Activated T-cell treated with anti-CD3 and anti-CD28 coated beads, Interleukin-2, amount 50 U/mL, for 4 hours (primary cell): ENCODE measurements around the gene RAB4A. TPM values are rescaled to one million over a fixed set of nuclear protein-coding genes. Genes with fewer than 3 reads are reported as not detected.

Source experiments
- ATAC-seq, 2 donors: fragments of 200-7000 bp; cut with Tn5 transposase; one replicate each; pipeline ENCODE4 v1.10.0; 2021
- DNase-seq: peaks from one replicate; pipeline ENCODE4 v3.0.0-alpha.2; 2020
- H3K27me3 Mint-ChIP-seq: one replicate; pipeline ENCODE4 v1.8.0; 2021; ENCODE audit warnings: low read depth, mixed read lengths
- H3K36me3 Mint-ChIP-seq: one replicate; pipeline ENCODE4 v1.8.0; 2022; ENCODE audit warnings: mixed read lengths; ENCODE audit not compliant: insufficient read depth
- H3K4me1 Mint-ChIP-seq: one replicate; pipeline ENCODE4 v1.8.0; 2021; ENCODE audit warnings: low read depth, mixed read lengths
- H3K4me3 Mint-ChIP-seq: one replicate; pipeline ENCODE4 v1.8.0; 2021; ENCODE audit warnings: mild to moderate bottlenecking, moderate library complexity, mixed read lengths
- H3K9me3 Mint-ChIP-seq: one replicate; pipeline ENCODE4 v1.8.0; 2021; ENCODE audit warnings: mixed read lengths
- total RNA-seq, 3 donors: library from RNA; stranded (reverse); gene quantifications; one replicate each; pipeline ENCODE4 v1.2.1, GENCODE V29; 2021

RAB4A gene
- total RNA-seq, 3 donors from 2014 or later = 24.0 to 30.3 (median 25.6) TPM

- no peak overlapping the region for H3K4me3 Mint-ChIP-seq
- H3K9me3 Mint-ChIP-seq = no peaks in the 10 kb centered on the region
Observed at GRCh38 chr1:229234870-229235472, 35.9 kb upstream of the RAB4A start.

GRCh38 chr1:229237320-229237719, 33.6 kb upstream of the RAB4A start:
- ATAC-seq = no peak
- DNase-seq = no peak
- H3K9me3 Mint-ChIP-seq = no peaks in the 10 kb centered on the region
- no peaks in the 10 kb centered on the region for H3K4me1 Mint-ChIP-seq
- no peaks in the 10 kb centered on the region for H3K36me3 Mint-ChIP-seq
- H3K4me3 Mint-ChIP-seq = no peak overlapping the region
- peaks cover 1% of the 10 kb centered on the region for H3K27me3 Mint-ChIP-seq

More at GRCh38 chr1:229234870-229235472, 35.9 kb upstream of the RAB4A start:
- ATAC-seq = no peak
- no peak for DNase-seq
- H3K4me1 Mint-ChIP-seq = peaks cover 5% of the 10 kb centered on the region
- peaks cover 7% of the 10 kb centered on the region for H3K27me3 Mint-ChIP-seq
- H3K36me3 Mint-ChIP-seq = no peaks in the 10 kb centered on the region

- ATAC-seq (no peak), DNase-seq (no peak)
- Mint-ChIP-seq H3K4me1 (no peaks in the 10 kb centered on the region), H3K27me3 (peaks cover 1% of the 10 kb centered on the region), H3K36me3 (no peaks in the 10 kb centered on the region), H3K4me3 (no peak overlapping the region), H3K9me3 (no peaks in the 10 kb centered on the region)
Observed at GRCh38 chr1:229238231-229238630, 32.7 kb upstream of the RAB4A start.

GRCh38 chr1:229238674-229239415, 32.1 kb upstream of the RAB4A start:
- Mint-ChIP-seq H3K36me3 (no peaks in the 10 kb centered on the region), H3K27me3 (peaks cover 1% of the 10 kb centered on the region), H3K4me3 (no peak overlapping the region), H3K4me1 (no peaks in the 10 kb centered on the region), H3K9me3 (peaks cover 6% of the 10 kb centered on the region)
- DNase-seq (no peak), ATAC-seq (no peak)

DNA sequence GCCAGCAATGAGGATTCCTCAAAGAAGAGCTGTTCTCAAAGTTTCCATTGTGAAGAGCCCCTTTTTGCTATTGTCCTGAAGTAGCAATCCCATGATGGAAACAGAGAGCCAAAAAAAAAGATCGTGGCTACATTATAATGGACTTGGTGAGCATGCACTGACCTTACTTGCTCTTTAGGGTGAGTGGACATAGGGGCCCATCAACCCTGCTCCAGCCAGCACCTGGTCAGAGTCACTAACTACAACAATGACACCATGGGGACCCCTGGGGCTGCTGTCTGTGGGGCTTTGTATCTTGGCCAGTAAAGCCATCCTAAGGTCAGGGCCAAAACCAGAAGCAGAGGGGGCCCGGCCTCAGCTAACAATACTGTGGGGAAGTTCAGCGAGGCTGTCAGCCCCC, 30.4 kb upstream of the RAB4A start:
- ATAC-seq (no peak), DNase-seq (no peak)
- Mint-ChIP-seq H3K36me3 (peaks cover 2% of the 10 kb centered on the region), H3K27me3 (peaks cover 1% of the 10 kb centered on the region), H3K4me3 (no peak overlapping the region), H3K9me3 (peaks cover 15% of the 10 kb centered on the region), H3K4me1 (no peaks in the 10 kb centered on the region)

DNA sequence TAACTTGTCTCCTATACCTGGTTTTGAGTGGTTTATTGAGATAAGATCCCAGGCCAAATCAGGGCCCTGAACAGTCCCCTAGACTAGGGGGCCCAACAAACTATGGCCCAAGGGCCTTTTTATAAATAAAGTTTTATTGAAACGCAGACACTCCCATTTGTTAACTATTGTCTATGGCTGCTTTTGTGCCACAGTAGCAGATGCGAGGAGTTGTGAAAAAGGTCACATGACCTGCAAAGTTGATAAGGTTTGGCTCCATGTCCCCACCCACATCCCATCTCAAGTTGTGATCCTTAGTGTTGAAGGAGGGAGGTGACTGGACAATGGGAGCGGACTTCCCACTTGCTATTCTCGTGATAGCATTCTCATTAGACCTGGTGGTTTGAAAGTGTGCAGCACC, 29.5 kb upstream of the RAB4A start:
- Mint-ChIP-seq H3K9me3 (peaks cover 15% of the 10 kb centered on the region), H3K4me1 (no peaks in the 10 kb centered on the region), H3K36me3 (peaks cover 2% of the 10 kb centered on the region), H3K4me3 (no peak overlapping the region), H3K27me3 (peaks cover 1% of the 10 kb centered on the region)
- ATAC-seq (no peak), DNase-seq (no peak)

DNA sequence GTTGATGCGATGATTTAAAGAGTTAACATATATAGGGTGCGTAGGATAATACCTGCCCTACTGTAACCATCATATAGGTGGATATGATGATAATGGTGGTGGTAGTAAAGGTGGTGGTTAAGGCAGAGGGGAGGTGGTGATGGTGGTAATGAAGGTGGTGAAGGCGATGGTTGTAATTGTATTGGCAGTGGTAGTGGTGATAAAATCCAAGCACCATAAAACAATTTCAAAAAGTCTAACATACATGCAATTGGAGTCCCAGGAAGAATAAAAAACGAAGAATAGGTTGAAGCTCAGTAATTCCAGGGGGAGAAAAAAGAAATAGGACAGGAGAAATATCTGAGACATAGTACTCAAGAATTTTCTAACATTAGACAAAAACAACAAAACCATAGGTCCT, 27.3 kb upstream of the RAB4A start:
- peaks cover 15% of the 10 kb centered on the region for H3K9me3 Mint-ChIP-seq
- H3K4me1 Mint-ChIP-seq = peaks cover 7% of the 10 kb centered on the region
- H3K4me3 Mint-ChIP-seq = no peak overlapping the region
- H3K36me3 Mint-ChIP-seq = peaks cover 2% of the 10 kb centered on the region
- H3K27me3 Mint-ChIP-seq = no peaks in the 10 kb centered on the region
- ATAC-seq (no peak), DNase-seq (no peak)

DNA sequence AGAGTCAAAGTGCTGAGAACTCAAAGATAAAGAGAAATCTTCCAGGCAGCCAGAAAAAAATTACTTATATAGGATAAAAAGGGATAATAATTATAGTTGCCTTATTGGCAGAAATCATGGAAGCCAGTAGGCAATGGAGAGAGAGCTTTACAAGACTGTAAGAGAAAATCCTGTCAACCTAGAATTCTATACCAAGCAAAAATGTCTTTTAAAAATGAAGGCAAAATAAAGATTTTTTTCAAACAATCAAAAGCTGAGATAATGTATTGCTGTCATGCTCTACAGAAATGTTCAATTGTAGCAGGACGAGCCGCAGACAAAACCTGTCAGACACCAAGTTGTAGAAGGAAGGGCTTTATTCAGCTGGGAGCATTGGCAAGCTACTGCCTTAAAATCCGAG, 26.8 kb upstream of the RAB4A start:
- H3K4me1 Mint-ChIP-seq = peaks cover 11% of the 10 kb centered on the region
- H3K4me3 Mint-ChIP-seq = no peak overlapping the region
- peaks cover 2% of the 10 kb centered on the region for H3K36me3 Mint-ChIP-seq
- DNase-seq (no peak), ATAC-seq (no peak)
- no peaks in the 10 kb centered on the region for H3K27me3 Mint-ChIP-seq
- peaks cover 15% of the 10 kb centered on the region for H3K9me3 Mint-ChIP-seq

GRCh38 chr1:229247871-229248270, 23.0 kb upstream of the RAB4A start:
- no peak for ATAC-seq
- Mint-ChIP-seq H3K4me3 (no peak overlapping the region), H3K36me3 (peaks cover 2% of the 10 kb centered on the region), H3K4me1 (peaks cover 43% of the 10 kb centered on the region), H3K27me3 (no peaks in the 10 kb centered on the region), H3K9me3 (peaks cover 15% of the 10 kb centered on the region)
- no peak for DNase-seq

GRCh38 chr1:229248821-229249817, 21.8 kb upstream of the RAB4A start:
- DNase-seq (no peak), ATAC-seq (no peak)
- Mint-ChIP-seq H3K27me3 (no peaks in the 10 kb centered on the region), H3K4me3 (no peak overlapping the region), H3K36me3 (peaks cover 1% of the 10 kb centered on the region), H3K9me3 (peaks cover 6% of the 10 kb centered on the region), H3K4me1 (peaks cover 53% of the 10 kb centered on the region)

DNA sequence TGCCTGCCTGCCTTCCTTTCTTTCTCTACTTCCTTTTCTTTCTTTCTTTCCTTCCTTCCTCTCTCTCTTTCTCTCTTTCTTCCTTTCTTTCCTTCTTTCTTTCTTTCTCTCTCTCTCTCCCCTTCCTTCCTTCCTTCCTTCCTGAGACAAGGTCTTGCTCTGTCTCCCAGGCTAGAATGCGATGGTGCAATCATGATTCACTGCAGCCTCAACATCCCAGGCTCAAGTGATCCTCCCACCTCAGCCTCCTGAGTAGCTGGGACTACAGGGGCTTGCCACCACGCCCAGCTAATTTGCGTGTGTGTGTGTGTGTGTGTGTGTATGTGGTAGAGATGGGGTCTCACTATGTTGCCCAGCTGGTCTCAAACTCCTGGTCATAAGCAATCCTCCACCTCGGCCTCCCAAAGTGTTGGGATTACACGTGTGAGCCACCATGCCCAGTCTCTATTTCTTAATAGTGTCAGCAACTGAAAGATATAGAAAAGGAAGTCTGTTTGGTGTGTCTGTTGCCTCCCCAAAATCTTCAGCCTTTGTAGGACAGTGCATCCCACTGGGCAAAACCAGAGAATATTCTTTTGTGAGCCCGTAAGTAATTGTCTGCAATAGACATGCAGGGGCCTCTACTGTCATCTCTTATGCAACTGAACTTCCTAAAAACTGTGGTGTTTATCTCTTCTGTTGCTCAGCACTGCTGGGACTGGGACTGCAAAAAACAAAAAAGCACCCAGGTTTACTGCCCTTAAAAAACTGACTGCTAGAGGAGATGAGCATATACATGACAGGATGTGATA, 20.9 kb upstream of the RAB4A start:
- no peaks in the 10 kb centered on the region for H3K27me3 Mint-ChIP-seq
- no peaks in the 10 kb centered on the region for H3K9me3 Mint-ChIP-seq
- DNase-seq (no peak), ATAC-seq (no peak)
- peaks cover 58% of the 10 kb centered on the region for H3K4me1 Mint-ChIP-seq
- H3K36me3 Mint-ChIP-seq = no peaks in the 10 kb centered on the region
- no peak overlapping the region for H3K4me3 Mint-ChIP-seq

DNA sequence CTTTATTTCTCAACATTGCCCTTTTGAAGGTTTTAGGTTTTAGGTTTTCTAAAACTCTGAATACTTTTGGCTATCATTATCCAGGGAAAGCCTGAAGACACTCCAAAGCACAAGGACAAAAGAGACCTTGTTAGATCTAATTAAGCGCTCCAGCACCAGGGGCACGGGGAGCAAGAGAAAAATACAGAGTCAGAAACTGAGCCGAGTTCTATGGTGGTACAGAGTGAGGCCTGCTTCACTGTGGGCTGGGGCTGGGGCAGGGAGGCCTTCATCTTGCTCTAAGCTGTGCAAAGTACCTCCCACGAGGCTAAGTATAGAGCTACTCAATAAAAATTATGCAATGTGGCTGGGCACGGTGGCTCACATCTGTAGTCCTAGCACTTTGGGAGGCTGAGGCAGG, 19.7 kb upstream of the RAB4A start:
- Mint-ChIP-seq H3K27me3 (no peaks in the 10 kb centered on the region), H3K36me3 (no peaks in the 10 kb centered on the region), H3K4me3 (no peak overlapping the region), H3K9me3 (no peaks in the 10 kb centered on the region), H3K4me1 (peaks cover 65% of the 10 kb centered on the region)
- no peak for DNase-seq
- no peak for ATAC-seq

- Mint-ChIP-seq H3K9me3 (no peaks in the 10 kb centered on the region), H3K27me3 (no peaks in the 10 kb centered on the region)
Observed at GRCh38 chr1:229252228-229252984, 18.5 kb upstream of the RAB4A start.

More at GRCh38 chr1:229252228-229252984, 18.5 kb upstream of the RAB4A start:
- no peak for DNase-seq
- no peak for ATAC-seq
- Mint-ChIP-seq H3K36me3 (no peaks in the 10 kb centered on the region), H3K4me3 (no peak overlapping the region), H3K4me1 (peaks cover 65% of the 10 kb centered on the region)
